Karpas-422 (cell line): ENCODE results near the gene TMPRSS2. TPM values are rescaled to one million over a fixed set of nuclear protein-coding genes. Genes with fewer than 3 reads are reported as not detected.

Experiments
- DNase-seq: peaks from one replicate; pipeline ENCODE4 v3.0.0-alpha.2; 2015
- H2AFZ ChIP-seq: fragments of 200-600 bp; sonication (generic); 2 replicates; pipeline ENCODE4 v1.6.1; 2014; ENCODE audit warnings: antibody characterized with exemption, low read length, mixed read lengths
- H3K27ac ChIP-seq: fragments of 200-600 bp; sonication (generic); 2 replicates; pipeline ENCODE4 v1.5.1; 2014; ENCODE audit warnings: mild to moderate bottlenecking, low read length, moderate library complexity
- H3K27me3 ChIP-seq: fragments of 200-600 bp; sonication (generic); 2 replicates; pipeline ENCODE4 v1.6.1; 2014; ENCODE audit warnings: low read length, mixed read lengths
- H3K36me3 ChIP-seq: fragments of 200-600 bp; sonication (generic); 2 replicates; pipeline ENCODE4 v1.6.1; 2014; ENCODE audit warnings: low read length, mixed read lengths; ENCODE audit not compliant: insufficient read depth
- H3K4me1 ChIP-seq: fragments of 200-600 bp; sonication (generic); 2 replicates; pipeline ENCODE4 v1.6.1; 2014; ENCODE audit warnings: mild to moderate bottlenecking, low read length, mixed read lengths
- H3K4me2 ChIP-seq: fragments of 200-600 bp; sonication (generic); 2 replicates; pipeline ENCODE4 v1.6.1; 2014; ENCODE audit warnings: low read length, low read depth, mild to moderate bottlenecking; ENCODE audit not compliant: poor library complexity, severe bottlenecking
- H3K4me3 ChIP-seq: fragments of 200-600 bp; sonication (generic); 2 replicates; pipeline ENCODE4 v1.5.1; 2014; ENCODE audit warnings: mild to moderate bottlenecking, antibody characterized with exemption, low read length, mixed read lengths
- H3K79me2 ChIP-seq: fragments of 200-600 bp; sonication (generic); 2 replicates; pipeline ENCODE4 v1.6.1; 2014; ENCODE audit warnings: mild to moderate bottlenecking, low read length, mixed read lengths
- H3K9ac ChIP-seq: fragments of 200-600 bp; sonication (generic); 2 replicates; pipeline ENCODE4 v1.6.0; 2014; ENCODE audit warnings: low read length
- H3K9me2 ChIP-seq: fragments of 200-600 bp; sonication (generic), shearing (Covaris generic); replicated peaks from 2 replicates; pipeline ENCODE4 v1.6.0; 2014; ENCODE audit warnings: mild to moderate bottlenecking, low read length, moderate library complexity; ENCODE audit not compliant: insufficient read depth
- H3K9me3 ChIP-seq: fragments of 300-700, 200-600 bp; sonication (generic); 2 replicates; pipeline ENCODE4 v1.6.1; 2014; ENCODE audit warnings: low read length, mixed read lengths
- H4K20me1 ChIP-seq: fragments of 200-600 bp; sonication (generic); 2 replicates; pipeline ENCODE4 v1.6.1; 2014; ENCODE audit warnings: mild to moderate bottlenecking, antibody characterized with exemption, low read length, low read depth; ENCODE audit not compliant: insufficient read depth
- total RNA-seq: library from RNA; depleted of rRNA; stranded (reverse); fragments of >200 nt; shearing (Covaris generic); gene quantifications from 2 replicates; pipeline ENCODE4 v1.2.3, GENCODE V29; 2014; ENCODE audit warnings: low replicate concordance

The TMPRSS2 gene
- total RNA-seq, 1 experiment from 2014 or later, result not detected

DNA sequence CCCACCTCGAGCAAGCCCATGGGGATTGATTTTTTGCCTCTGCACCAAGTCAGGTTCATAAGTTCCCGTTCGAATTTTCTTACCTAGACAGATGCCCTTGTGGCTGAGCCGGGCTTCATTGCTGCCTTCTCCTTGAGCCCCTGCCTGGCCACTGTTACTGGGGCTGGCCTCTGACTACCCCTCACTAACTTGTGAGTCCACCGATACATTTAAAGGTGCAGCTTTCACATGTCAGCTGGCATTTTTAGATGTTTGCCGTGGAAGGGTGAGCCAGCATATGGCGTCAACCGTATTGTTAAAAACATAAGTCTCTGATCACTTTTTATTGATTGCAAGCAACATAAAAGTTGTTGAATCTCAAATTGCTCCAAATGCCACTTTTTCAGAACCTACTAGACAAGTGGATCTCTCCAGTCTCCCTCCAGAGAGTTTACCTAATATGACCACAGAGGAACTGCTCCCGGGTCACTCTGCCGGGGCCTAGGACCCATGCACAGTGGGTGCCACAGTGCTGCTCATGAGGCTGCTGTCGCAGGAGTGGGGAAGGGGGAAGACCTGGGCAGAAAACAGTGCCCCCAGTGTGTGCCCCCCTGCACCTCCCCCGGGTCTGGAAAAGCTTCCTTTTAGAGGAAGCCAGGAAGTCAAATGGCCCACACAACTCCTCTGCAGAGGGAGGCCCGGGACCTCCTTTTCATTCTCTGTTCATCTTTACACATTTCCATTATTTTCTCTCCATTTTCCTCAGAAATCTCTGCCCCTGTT lies 63.1 kb downstream of the TMPRSS2 start:
- Histone ChIP-seq H3K9me2 (no peaks in the 10 kb centered on the region), H3K27me3 (no peaks in the 10 kb centered on the region), H3K4me2 (no peak overlapping the region), H4K20me1 (no peaks in the 10 kb centered on the region), H3K27ac (no peak overlapping the region), H3K9me3 (no peaks in the 10 kb centered on the region), H3K79me2 (no peaks in the 10 kb centered on the region), H3K9ac (no peak overlapping the region), H3K4me1 (no peaks in the 10 kb centered on the region), H3K36me3 (peaks cover 10% of the 10 kb centered on the region; the same call in 1 of the 2 replicates), H3K4me3 (no peak overlapping the region), H2AFZ (no peak overlapping the region)
- DNase-seq, result no peak

DNA sequence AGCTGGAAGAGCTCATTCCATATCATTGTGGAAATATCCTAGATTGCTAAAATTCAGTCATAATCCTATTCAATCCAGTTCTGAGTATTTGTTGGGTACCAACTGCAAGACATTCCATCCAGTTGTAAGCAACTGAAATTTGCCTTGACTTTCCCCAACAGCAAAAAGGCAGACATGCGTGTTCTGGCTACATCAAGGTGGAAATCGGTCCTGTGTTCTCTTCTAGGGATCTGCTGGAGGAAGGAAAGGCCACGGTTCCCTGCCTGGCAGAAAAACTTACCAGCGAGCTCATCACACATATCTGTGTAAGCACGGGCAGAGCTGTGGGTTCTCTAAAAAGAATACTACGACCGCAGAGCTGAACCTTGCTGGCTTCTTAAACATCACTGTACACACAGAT lies 64.4 kb downstream of the TMPRSS2 start:
- Histone ChIP-seq H3K27ac (no peak overlapping the region), H3K9ac (no peak overlapping the region), H3K9me3 (no peaks in the 10 kb centered on the region), H3K4me2 (no peak overlapping the region), H2AFZ (no peak overlapping the region), H3K9me2 (no peaks in the 10 kb centered on the region), H3K36me3 (peaks cover 15% of the 10 kb centered on the region), H3K27me3 (no peaks in the 10 kb centered on the region), H3K4me3 (no peak overlapping the region), H3K4me1 (no peaks in the 10 kb centered on the region), H3K79me2 (no peaks in the 10 kb centered on the region), H4K20me1 (no peaks in the 10 kb centered on the region)
- DNase-seq, result no peak

DNA sequence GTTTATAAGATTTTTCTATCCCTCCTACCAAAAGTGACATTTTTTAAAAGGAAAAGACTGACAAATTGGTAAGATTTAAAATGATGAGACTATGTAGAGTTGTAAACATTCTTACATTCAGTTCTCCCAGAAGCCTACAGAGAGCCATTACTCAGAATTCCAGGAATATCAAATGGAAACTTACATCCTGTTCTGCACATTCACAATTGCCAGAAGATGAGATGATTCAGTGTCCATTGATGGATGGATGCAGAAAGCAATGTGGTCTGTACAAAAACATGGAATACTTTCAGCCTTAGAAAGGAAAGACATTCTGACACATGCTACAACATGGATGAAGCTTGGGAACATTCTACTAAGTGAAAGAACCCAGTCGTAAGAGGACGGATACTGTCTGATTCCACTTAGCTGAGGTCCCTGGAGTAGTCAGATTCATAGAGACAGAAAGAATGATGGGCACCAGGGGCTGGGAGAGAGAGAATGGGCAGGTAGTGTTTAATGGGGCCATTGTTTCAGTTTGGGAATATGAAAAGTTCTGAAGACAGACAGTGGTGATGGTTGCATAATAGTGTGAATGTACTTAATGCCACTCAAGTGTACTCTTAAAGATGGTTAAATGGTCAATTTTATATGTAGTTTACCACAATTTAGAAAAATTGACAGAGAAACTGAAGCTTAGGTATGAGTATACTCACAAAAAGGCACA lies 65.3 kb downstream of the TMPRSS2 start:
- Histone ChIP-seq H3K27ac (no peak overlapping the region), H3K4me1 (peaks cover 4% of the 10 kb centered on the region), H3K9me3 (no peaks in the 10 kb centered on the region), H3K4me2 (no peak overlapping the region), H3K27me3 (no peaks in the 10 kb centered on the region), H4K20me1 (no peaks in the 10 kb centered on the region), H3K79me2 (no peaks in the 10 kb centered on the region), H2AFZ (no peak overlapping the region), H3K36me3 (peaks cover 17% of the 10 kb centered on the region), H3K9me2 (no peaks in the 10 kb centered on the region), H3K9ac (no peak overlapping the region), H3K4me3 (no peak overlapping the region)
- DNase-seq, result no peak

DNA sequence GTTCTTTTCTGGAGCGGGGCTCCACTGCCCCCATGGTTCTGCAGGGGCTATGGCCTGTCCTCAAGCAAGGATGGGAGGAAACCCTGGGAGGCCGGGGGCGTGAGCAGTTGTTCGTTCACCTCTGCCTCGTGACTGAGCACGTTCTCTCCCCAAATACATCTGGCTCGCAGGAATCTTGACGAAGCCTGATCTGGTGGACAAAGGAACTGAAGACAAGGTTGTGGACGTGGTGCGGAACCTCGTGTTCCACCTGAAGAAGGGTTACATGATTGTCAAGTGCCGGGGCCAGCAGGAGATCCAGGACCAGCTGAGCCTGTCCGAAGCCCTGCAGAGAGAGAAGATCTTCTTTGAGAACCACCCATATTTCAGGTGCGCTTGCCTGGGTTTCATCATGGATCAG lies 66.4 kb downstream of the TMPRSS2 start:
- Histone ChIP-seq H3K36me3 (peaks cover 19% of the 10 kb centered on the region), H3K79me2 (no peaks in the 10 kb centered on the region), H3K4me1 (peaks cover 6% of the 10 kb centered on the region), H4K20me1 (no peaks in the 10 kb centered on the region), H3K27me3 (no peaks in the 10 kb centered on the region), H3K4me3 (no peak overlapping the region), H3K27ac (no peak overlapping the region), H3K9me2 (no peaks in the 10 kb centered on the region), H3K9ac (no peak overlapping the region), H3K4me2 (no peak overlapping the region), H3K9me3 (no peaks in the 10 kb centered on the region), H2AFZ (no peak overlapping the region)
- no peak for DNase-seq

DNA sequence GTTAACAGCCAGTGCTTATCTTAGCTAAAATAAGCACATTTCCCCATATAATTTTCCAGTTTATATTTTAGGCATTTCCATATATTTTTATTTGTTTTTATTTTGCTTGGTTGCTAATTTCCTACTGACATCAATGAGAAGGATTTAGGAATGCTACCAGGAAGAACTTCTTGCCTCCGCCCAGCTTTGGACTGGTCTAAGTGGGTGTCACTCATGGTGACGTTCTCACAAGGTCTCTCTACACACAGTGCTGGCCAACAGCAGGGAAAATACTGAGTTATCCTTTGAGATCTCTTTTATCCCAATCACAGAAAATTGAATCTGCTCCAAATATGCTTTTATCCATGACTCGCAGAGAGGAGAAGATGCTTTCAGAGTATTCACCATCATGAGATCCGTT lies 68.7 kb downstream of the TMPRSS2 start:
- DNase-seq, result no peak
- no peak overlapping the region for H3K4me2 ChIP-seq
- no peak overlapping the region for H3K9ac ChIP-seq
- no peak overlapping the region for H2AFZ ChIP-seq
- H4K20me1 ChIP-seq, result no peaks in the 10 kb centered on the region
- H3K79me2 ChIP-seq, result no peaks in the 10 kb centered on the region
- no peaks in the 10 kb centered on the region for H3K9me3 ChIP-seq
- no peaks in the 10 kb centered on the region for H3K9me2 ChIP-seq
- H3K4me1 ChIP-seq, result peaks cover 6% of the 10 kb centered on the region
- H3K27ac ChIP-seq, result no peak overlapping the region
- H3K4me3 ChIP-seq, result no peak overlapping the region
- peaks cover 33% of the 10 kb centered on the region for H3K36me3 ChIP-seq
- H3K27me3 ChIP-seq, result no peaks in the 10 kb centered on the region

DNA sequence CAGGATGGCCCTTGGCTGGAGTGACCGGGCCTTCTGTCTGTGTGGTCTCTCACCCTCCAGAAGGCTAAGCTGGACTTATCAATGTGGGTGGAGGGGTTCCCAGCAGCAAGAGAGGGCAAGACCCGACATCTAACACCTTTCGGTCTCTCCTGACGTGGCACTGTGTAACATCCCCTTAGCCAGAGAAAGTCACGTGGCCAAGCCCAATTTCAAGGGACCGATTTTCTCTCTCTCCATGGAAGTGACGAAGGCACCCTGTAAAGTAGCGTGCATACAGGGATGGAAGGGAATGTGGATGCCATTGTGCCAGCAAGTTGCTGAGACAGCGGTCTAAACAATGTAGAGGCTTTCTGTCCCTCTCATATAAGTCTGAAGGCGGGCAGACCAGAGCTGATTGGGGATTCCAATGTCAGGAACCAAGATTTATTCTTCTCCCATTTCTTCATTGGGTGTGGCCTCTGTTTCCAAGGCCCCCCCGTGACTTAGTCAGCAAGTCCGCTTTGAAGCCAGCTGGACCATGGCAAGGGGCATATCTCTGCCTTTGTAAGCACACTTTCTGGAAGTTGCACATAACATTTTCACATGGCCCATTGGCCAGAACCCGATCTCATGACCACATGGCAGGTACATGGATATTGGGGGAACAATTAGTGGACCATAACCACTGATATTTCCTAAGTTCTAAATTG lies 69.4 kb downstream of the TMPRSS2 start:
- H3K9me2 ChIP-seq, result no peaks in the 10 kb centered on the region
- H3K36me3 ChIP-seq, result peaks cover 40% of the 10 kb centered on the region

DNA sequence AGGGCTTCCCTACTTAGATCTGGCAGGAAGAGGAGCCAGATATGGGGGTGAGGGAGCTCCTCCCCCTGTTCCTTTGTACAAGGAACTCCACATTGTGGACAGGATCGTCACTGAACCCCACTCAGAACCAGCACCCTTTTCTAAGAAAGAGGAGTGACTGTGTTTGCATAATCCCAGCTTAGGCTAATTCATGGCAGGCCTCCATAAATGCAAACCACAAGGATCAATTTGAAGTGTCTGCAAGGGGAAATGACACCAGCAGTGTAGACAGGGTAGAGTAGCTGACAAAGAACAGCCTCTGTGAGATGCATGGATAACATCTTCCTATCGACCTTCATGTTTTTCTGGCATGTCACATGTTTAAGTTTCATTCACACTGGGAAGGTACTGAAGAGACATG lies 70.2 kb downstream of the TMPRSS2 start:
- no peak overlapping the region for H2AFZ ChIP-seq
- peaks cover 48% of the 10 kb centered on the region for H3K36me3 ChIP-seq
- H3K4me3 ChIP-seq, result no peak overlapping the region
- H3K27ac ChIP-seq, result no peak overlapping the region
- H4K20me1 ChIP-seq, result no peaks in the 10 kb centered on the region
- no peak for DNase-seq
- H3K9me3 ChIP-seq, result no peaks in the 10 kb centered on the region
- H3K79me2 ChIP-seq, result no peaks in the 10 kb centered on the region
- no peak overlapping the region for H3K9ac ChIP-seq
- no peak overlapping the region for H3K4me2 ChIP-seq
- H3K9me2 ChIP-seq, result no peaks in the 10 kb centered on the region
- H3K27me3 ChIP-seq, result no peaks in the 10 kb centered on the region
- peaks cover 6% of the 10 kb centered on the region for H3K4me1 ChIP-seq

More for the DNA sequence above, 69.4 kb downstream of the TMPRSS2 start:
- Histone ChIP-seq H3K79me2 (no peaks in the 10 kb centered on the region), H2AFZ (no peak overlapping the region), H3K9me3 (no peaks in the 10 kb centered on the region), H4K20me1 (no peaks in the 10 kb centered on the region), H3K4me3 (no peak overlapping the region), H3K27me3 (no peaks in the 10 kb centered on the region), H3K4me1 (peaks cover 6% of the 10 kb centered on the region), H3K9ac (no peak overlapping the region), H3K4me2 (no peak overlapping the region), H3K27ac (no peak overlapping the region)
- DNase-seq, result no peak

DNA sequence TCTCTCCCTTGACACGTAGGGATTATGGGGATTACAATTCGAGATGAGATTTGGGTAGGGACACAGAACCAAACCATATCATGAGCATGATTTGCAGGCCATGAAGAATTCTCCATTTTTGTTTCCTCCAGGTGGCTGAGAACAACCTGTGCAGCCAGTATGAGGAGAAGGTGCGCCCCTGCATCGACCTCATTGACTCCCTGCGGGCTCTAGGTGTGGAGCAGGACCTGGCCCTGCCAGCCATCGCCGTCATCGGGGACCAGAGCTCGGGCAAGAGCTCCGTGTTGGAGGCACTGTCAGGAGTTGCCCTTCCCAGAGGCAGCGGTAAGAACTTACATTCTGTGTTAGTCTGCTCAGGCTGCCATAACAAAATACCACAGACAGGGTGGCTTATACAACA lies 72.3 kb downstream of the TMPRSS2 start:
- no peak overlapping the region for H3K4me2 ChIP-seq
- H4K20me1 ChIP-seq, result no peaks in the 10 kb centered on the region
- no peak overlapping the region for H2AFZ ChIP-seq
- no peaks in the 10 kb centered on the region for H3K79me2 ChIP-seq
- H3K4me1 ChIP-seq, result peaks cover 12% of the 10 kb centered on the region
- no peak overlapping the region for H3K4me3 ChIP-seq
- no peaks in the 10 kb centered on the region for H3K27me3 ChIP-seq
- H3K36me3 ChIP-seq, result peaks cover 51% of the 10 kb centered on the region
- H3K9me2 ChIP-seq, result no peaks in the 10 kb centered on the region
- H3K9ac ChIP-seq, result no peak overlapping the region
- no peaks in the 10 kb centered on the region for H3K9me3 ChIP-seq
- H3K27ac ChIP-seq, result no peak overlapping the region
- DNase-seq, result no peak
